Measurements from ENCODE around the gene ALG6.
"Not testable (repeated sequence)": the region's sequence is repeated elsewhere in the genome, so short reads cannot be mapped to it uniquely, and the experiment has no call there.

Gene ALG6

DNA sequence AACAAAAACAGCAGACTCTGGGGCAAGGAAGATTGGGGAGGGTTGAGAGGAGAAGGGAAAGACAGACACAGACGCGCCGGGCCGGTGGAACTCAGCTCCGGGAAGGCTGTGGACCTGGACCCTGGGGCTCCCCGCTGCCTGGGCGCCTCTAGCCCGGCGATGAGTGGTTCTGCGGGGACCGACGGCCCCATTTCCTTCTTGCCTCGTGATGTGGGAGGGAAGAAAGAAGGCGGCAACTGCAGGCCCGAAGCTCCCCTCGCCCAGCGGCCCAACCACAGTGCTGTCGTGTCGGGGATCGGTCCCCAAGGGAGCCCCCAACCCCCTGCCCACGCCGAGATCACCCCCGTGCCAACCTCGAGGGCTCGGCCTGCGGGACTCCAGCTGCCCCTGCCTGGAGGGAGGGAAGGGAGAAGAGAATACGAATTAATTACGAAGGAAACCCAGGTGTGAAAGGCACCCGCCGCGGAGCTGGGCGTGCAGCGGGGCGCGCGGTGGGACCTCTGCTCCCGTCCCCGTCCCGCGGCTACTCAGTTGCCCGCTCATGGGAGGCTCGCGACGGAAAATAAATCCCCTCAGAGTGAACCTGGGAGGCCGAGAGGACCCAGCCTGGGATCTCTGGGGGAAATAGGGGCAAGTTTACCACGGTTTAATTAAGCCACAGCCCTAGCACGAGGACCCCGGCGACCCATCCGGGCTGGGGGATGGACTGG lies 37.7 kb upstream of the ALG6 start:
- 4% methylated on average over 50 of the region's 50 CpGs for WGBS, 2 experiments
- H3K36me3 ChIP-seq (ENCODE audit: control insufficient read depth, insufficient read depth, low read length): no peaks in the 10 kb centered on the region
- peaks cover 3% of the 10 kb centered on the region for H3K4me1 ChIP-seq (ENCODE audit: control insufficient read depth, insufficient read depth, low read length)
- H3K27ac ChIP-seq (ENCODE audit: insufficient read depth, low read depth, low read length, poor library complexity, severe bottlenecking): no peak overlapping the region
- H3K27me3 ChIP-seq (ENCODE audit: control insufficient read depth, insufficient read depth, low read length, poor library complexity, severe bottlenecking): peaks cover 97% of the 10 kb centered on the region
- H3K4me3 ChIP-seq (ENCODE audit: insufficient read depth, low read depth, low read length): peak overlapping the region; percentile 24
- no peaks in the 10 kb centered on the region for H3K9me3 ChIP-seq (ENCODE audit: control insufficient read depth, low read length)

DNA sequence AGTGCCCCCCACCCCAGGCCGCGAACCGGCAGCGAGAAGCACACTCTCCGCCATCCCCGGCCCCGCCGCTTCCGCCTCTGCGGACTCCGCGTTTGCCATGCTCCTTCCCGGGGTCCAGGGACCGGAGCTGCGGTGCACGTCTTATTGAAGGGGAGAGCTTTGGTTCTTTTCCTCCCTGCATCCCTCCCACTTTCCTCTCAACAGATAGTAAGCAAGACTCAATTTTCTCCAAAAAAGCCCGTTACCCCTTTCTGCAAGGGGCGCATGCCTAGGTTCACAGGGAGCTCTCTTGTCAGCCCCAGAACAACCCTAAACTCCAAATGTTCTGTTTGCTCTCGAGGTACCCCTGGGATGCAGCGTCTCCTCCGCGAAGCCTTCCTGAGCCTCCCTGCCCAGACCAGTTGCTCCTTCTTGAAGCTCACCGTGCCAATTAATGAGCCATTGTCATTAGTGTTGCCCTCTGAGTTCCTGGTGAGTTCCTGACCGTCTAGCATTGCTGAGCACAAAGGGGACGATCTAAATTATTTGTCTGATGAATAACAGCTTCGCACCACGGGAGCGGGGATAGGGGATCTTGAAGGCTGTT lies 37.0 kb upstream of the ALG6 start:
- H3K4me3 ChIP-seq (ENCODE audit: insufficient read depth, low read depth, low read length): peak overlapping the region; percentile 24
- WGBS, 2 experiments: 1% methylated on average over 28 of the region's 28 CpGs
- H3K27me3 ChIP-seq (ENCODE audit: control insufficient read depth, insufficient read depth, low read length, poor library complexity, severe bottlenecking): peaks cover 91% of the 10 kb centered on the region
- H3K36me3 ChIP-seq (ENCODE audit: control insufficient read depth, insufficient read depth, low read length): no peaks in the 10 kb centered on the region
- no peaks in the 10 kb centered on the region for H3K9me3 ChIP-seq (ENCODE audit: control insufficient read depth, low read length)
- no peak overlapping the region for H3K27ac ChIP-seq (ENCODE audit: insufficient read depth, low read depth, low read length, poor library complexity, severe bottlenecking)
- H3K4me1 ChIP-seq (ENCODE audit: control insufficient read depth, insufficient read depth, low read length): peaks cover 3% of the 10 kb centered on the region

DNA sequence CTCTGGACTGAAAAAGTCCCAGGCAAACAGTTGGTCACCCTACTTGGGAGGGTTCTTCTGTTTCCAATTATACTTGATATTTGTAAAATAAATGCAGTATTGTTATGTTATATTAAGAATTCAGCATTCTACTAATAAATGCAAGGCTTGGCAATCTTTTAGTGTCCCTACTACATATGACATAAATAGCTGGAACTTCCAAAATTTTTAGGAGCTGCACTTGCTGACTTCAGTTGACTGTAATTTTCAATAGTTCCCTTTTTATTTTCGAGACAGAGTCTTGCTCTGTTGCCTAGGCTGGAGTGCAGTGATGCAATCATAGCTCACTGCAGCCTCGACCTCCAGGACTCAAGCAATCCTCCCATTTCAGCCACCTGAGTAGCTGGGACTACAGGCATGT lies 25.0 kb upstream of the ALG6 start:
- no peak overlapping the region for H3K4me3 ChIP-seq (ENCODE audit: insufficient read depth, low read depth, low read length)
- WGBS, 2 experiments: 95% methylated on average over 2 of the region's 2 CpGs

DNA sequence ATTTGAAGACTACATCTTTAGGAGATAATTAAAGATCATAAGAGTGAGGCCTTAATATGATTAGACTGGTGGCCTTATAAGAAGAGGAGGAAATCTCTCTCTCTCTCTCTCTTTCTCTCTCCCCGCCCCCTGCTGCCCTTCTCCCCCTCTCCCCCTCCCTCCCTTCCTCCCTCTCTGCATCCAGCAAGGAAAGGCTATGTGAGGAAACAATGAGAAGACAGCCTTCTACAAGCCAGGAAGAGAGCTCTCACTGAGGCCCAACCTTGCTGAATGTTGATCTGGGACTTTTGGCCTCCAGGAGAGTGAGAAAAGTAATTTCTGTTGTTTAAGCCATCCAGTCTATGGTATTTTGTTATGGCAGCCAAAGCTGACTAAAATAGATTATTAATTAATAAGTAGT lies 23.5 kb upstream of the ALG6 start:
- no peaks in the 10 kb centered on the region for H3K36me3 ChIP-seq (ENCODE audit: control insufficient read depth, insufficient read depth, low read length)
- no peak overlapping the region for H3K4me3 ChIP-seq (ENCODE audit: insufficient read depth, low read depth, low read length)
- peaks cover 9% of the 10 kb centered on the region for H3K4me1 ChIP-seq (ENCODE audit: control insufficient read depth, insufficient read depth, low read length)
- no CpG with 5 or more reads among the region's 1 CpG for WGBS, 2 experiments
- no peak overlapping the region for H3K27ac ChIP-seq (ENCODE audit: insufficient read depth, low read depth, low read length, poor library complexity, severe bottlenecking)
- H3K9me3 ChIP-seq (ENCODE audit: control insufficient read depth, low read length): no peaks in the 10 kb centered on the region
- no peaks in the 10 kb centered on the region for H3K27me3 ChIP-seq (ENCODE audit: control insufficient read depth, insufficient read depth, low read length, poor library complexity, severe bottlenecking)

More for the DNA sequence above, 25.0 kb upstream of the ALG6 start:
- H3K27me3 ChIP-seq (ENCODE audit: control insufficient read depth, insufficient read depth, low read length, poor library complexity, severe bottlenecking): no peaks in the 10 kb centered on the region
- H3K9me3 ChIP-seq (ENCODE audit: control insufficient read depth, low read length): no peaks in the 10 kb centered on the region
- H3K4me1 ChIP-seq (ENCODE audit: control insufficient read depth, insufficient read depth, low read length): peaks cover 9% of the 10 kb centered on the region
- H3K27ac ChIP-seq (ENCODE audit: insufficient read depth, low read depth, low read length, poor library complexity, severe bottlenecking): no peak overlapping the region
- no peaks in the 10 kb centered on the region for H3K36me3 ChIP-seq (ENCODE audit: control insufficient read depth, insufficient read depth, low read length)

DNA sequence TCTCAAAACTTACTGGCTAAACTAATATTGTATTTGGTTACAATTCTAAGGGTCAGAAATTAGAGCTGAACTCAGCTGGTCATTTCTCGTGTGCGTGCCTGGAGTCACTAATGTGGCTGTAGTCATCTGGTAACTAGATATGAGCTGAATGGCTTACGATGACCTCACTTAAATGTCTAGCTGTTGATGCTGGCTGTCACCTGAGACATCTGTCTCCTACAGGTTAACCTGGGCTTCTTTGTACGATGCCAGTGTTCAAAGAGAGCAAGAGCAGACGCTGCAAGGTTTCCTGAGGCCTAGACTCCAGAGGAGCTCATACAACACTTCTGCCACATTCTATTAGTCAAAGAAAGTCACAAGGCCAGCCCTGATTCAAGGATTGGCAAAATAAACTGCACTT lies 17.1 kb upstream of the ALG6 start:
- Histone ChIP-seq H3K9me3 (ENCODE audit: control insufficient read depth, low read length) (no peaks in the 10 kb centered on the region), H3K27ac (ENCODE audit: insufficient read depth, low read depth, low read length, poor library complexity, severe bottlenecking) (no peak overlapping the region), H3K36me3 (ENCODE audit: control insufficient read depth, insufficient read depth, low read length) (no peaks in the 10 kb centered on the region), H3K4me1 (ENCODE audit: control insufficient read depth, insufficient read depth, low read length) (no peaks in the 10 kb centered on the region), H3K4me3 (ENCODE audit: insufficient read depth, low read depth, low read length) (no peak overlapping the region), H3K27me3 (ENCODE audit: control insufficient read depth, insufficient read depth, low read length, poor library complexity, severe bottlenecking) (no peaks in the 10 kb centered on the region)
- WGBS, 2 experiments: 95 to 97% methylated on average over 5 of the region's 5 CpGs

DNA sequence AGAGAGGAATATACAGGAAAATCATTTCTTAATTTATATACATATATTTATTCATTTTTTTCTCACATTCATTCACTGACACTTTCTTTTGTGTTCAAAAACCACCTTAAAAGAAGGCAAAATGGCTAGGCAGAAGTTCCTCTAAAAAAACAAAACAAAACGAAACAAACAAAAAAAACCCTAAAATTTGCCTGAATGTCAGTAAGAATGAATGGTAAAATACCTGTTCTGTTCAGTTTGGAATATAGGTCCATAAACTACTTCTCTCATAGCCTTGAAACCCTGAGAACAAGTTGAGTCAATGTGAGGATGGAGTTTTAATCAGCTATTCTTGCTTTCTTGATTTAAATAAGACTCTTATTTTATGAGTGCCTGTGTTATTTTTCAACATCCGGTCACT lies 14.7 kb upstream of the ALG6 start:
- H3K27me3 ChIP-seq (ENCODE audit: control insufficient read depth, insufficient read depth, low read length, poor library complexity, severe bottlenecking): no peaks in the 10 kb centered on the region
- H3K27ac ChIP-seq (ENCODE audit: insufficient read depth, low read depth, low read length, poor library complexity, severe bottlenecking): no peak overlapping the region
- H3K4me1 ChIP-seq (ENCODE audit: control insufficient read depth, insufficient read depth, low read length): no peaks in the 10 kb centered on the region
- no peaks in the 10 kb centered on the region for H3K9me3 ChIP-seq (ENCODE audit: control insufficient read depth, low read length)
- no peaks in the 10 kb centered on the region for H3K36me3 ChIP-seq (ENCODE audit: control insufficient read depth, insufficient read depth, low read length)
- no peak overlapping the region for H3K4me3 ChIP-seq (ENCODE audit: insufficient read depth, low read depth, low read length)
- 90% methylated on average over 2 of the region's 2 CpGs; no CpG with 5 or more reads in 1 of the 2 experiments for whole genome bisulfite sequencing, 2 experiments

DNA sequence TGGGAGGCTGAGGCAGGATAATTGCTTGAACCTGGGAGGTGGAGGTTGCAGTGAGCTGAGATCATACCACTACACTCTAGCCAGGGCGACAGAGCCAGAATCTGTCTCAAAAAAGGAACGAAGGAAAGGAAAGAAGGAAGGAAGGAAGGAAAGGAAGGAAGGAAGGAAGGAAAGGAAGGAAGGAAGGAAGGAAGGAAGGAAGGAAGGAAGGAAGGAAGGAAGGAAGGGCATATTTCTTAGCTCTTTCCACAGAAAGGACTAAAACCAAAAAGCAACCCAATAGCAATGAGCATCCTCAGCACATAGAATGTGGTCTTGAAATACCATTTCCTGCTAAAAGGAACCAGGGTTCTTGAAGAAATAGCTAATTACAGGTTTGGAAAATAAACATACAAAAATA lies 11.2 kb upstream of the ALG6 start:
- H3K27ac ChIP-seq (ENCODE audit: insufficient read depth, low read depth, low read length, poor library complexity, severe bottlenecking); H3K9me3 ChIP-seq (ENCODE audit: control insufficient read depth, low read length); H3K4me1 ChIP-seq (ENCODE audit: control insufficient read depth, insufficient read depth, low read length); H3K36me3 ChIP-seq (ENCODE audit: control insufficient read depth, insufficient read depth, low read length); H3K27me3 ChIP-seq (ENCODE audit: control insufficient read depth, insufficient read depth, low read length, poor library complexity, severe bottlenecking); H3K4me3 ChIP-seq (ENCODE audit: insufficient read depth, low read depth, low read length): not testable (repeated sequence)
- 93 to 100% methylated on average over 1 to 2 of the region's 2 CpGs for WGBS, 2 experiments

DNA sequence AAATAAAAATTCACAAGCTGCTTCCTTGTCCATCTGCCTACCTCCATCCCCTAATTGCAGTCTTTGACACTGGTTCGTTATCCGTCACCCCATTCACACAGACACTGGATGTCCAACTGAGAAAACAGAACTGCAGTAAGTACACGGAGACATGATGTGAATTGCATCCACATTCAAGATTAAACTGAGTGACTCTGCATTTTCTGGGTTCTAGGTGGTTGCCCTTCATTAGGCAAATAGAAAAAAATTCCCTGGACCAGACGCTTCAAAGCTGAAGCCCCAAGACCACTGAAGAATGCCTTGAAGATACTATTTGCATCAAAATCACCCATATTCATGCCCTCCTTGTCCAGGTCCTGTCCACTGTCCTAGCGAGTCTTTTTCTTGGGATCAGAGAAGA lies 7.9 kb upstream of the ALG6 start:
- WGBS, 2 experiments: 86 to 91% methylated on average over 5 of the region's 5 CpGs
- no peaks in the 10 kb centered on the region for H3K36me3 ChIP-seq (ENCODE audit: control insufficient read depth, insufficient read depth, low read length)

DNA sequence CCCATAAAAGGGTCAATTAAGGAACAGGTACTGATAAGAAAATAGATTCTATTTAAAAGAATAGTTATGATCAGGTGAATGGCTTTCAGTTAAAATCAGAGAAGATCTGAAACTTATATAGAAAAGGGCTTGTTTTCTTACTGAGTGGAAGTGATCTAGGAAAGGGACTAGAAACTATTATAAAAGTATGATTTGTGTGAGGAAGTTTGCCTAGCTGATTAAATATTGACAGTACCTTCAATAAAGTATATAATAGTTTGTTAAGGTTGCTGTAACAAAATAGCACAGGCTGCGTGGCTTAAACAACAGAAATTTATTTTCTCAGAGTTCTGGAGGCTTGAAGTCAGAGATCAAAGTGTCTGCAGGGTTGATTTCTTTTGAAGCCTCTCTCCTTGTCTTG lies 5.4 kb upstream of the ALG6 start:
- no peak overlapping the region for H3K27ac ChIP-seq (ENCODE audit: insufficient read depth, low read depth, low read length, poor library complexity, severe bottlenecking)
- H3K36me3 ChIP-seq (ENCODE audit: control insufficient read depth, insufficient read depth, low read length): no peaks in the 10 kb centered on the region
- H3K4me3 ChIP-seq (ENCODE audit: insufficient read depth, low read depth, low read length): no peak overlapping the region
- H3K27me3 ChIP-seq (ENCODE audit: control insufficient read depth, insufficient read depth, low read length, poor library complexity, severe bottlenecking): peaks cover 6% of the 10 kb centered on the region
- H3K4me1 ChIP-seq (ENCODE audit: control insufficient read depth, insufficient read depth, low read length): peaks cover 3% of the 10 kb centered on the region
- H3K9me3 ChIP-seq (ENCODE audit: control insufficient read depth, low read length): no peaks in the 10 kb centered on the region
- 89 to 100% methylated on average over 1 of the region's 1 CpG for WGBS, 2 experiments

More for the DNA sequence above, 7.9 kb upstream of the ALG6 start:
- Histone ChIP-seq H3K4me3 (ENCODE audit: insufficient read depth, low read depth, low read length) (no peak overlapping the region), H3K9me3 (ENCODE audit: control insufficient read depth, low read length) (no peaks in the 10 kb centered on the region), H3K27me3 (ENCODE audit: control insufficient read depth, insufficient read depth, low read length, poor library complexity, severe bottlenecking) (no peaks in the 10 kb centered on the region), H3K4me1 (ENCODE audit: control insufficient read depth, insufficient read depth, low read length) (no peaks in the 10 kb centered on the region), H3K27ac (ENCODE audit: insufficient read depth, low read depth, low read length, poor library complexity, severe bottlenecking) (no peak overlapping the region)

DNA sequence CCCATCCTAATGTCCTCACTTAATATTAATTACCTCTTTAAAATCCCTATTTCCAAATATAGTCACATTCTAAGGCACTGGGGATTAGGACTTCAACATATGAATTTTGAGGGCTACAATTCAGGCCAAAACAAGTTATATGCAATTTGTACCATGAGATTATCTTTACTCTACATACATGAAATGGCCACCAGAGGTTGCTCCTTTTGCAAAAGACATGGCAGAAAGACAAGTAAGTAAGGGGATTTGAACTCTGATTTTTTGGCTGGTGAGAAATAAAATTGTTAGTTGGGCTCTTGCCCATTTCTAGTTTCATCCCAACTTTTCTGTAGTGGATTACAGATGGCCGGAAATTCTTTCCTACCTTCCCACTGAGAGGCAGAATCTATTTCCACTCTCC lies 4.8 kb upstream of the ALG6 start:
- Histone ChIP-seq H3K27ac (ENCODE audit: insufficient read depth, low read depth, low read length, poor library complexity, severe bottlenecking) (no peak overlapping the region), H3K36me3 (ENCODE audit: control insufficient read depth, insufficient read depth, low read length) (no peaks in the 10 kb centered on the region), H3K27me3 (ENCODE audit: control insufficient read depth, insufficient read depth, low read length, poor library complexity, severe bottlenecking) (peaks cover 6% of the 10 kb centered on the region), H3K4me1 (ENCODE audit: control insufficient read depth, insufficient read depth, low read length) (peaks cover 3% of the 10 kb centered on the region), H3K4me3 (ENCODE audit: insufficient read depth, low read depth, low read length) (no peak overlapping the region), H3K9me3 (ENCODE audit: control insufficient read depth, low read length) (no peaks in the 10 kb centered on the region)
- 95 to 100% methylated on average over 1 of the region's 1 CpG for WGBS, 2 experiments
